Keratinocyte (primary cell): ENCODE results near the gene KIZ. TPM values are rescaled to one million over a fixed set of nuclear protein-coding genes. Genes with fewer than 3 reads are reported as not detected.

Source experiments
- DNase-seq: peaks from one replicate; pipeline ENCODE4 v3.0.0-alpha.2; 2011; ENCODE audit warnings: low read depth, missing footprints, low spot score
- FAIRE-seq: peaks from 2 replicates; lab custom pipeline; 2011; peaks lifted over from hg19 to GRCh38; lab: Jason Lieb, UNC
- H2AFZ ChIP-seq: 2 replicates; pipeline ENCODE4 v1.6.0; 2012; ENCODE audit warnings: low read length, control low read depth, inconsistent platforms; ENCODE audit not compliant: control insufficient read depth
- H3K27ac ChIP-seq: 2 replicates; pipeline ENCODE4 v1.5.1; 2011; ENCODE audit warnings: low read length; ENCODE audit not compliant: control insufficient read depth, insufficient read depth
- H3K27me3 ChIP-seq: 3 replicates; pipeline ENCODE4 v1.6.0; 2011; ENCODE audit warnings: low read length; ENCODE audit not compliant: control insufficient read depth, insufficient read depth; ENCODE audit errors: extremely low read depth
- H3K36me3 ChIP-seq, 2 experiments: 2 replicates in 1 of 2; 3 replicates in 1 of 2; pipeline ENCODE4 v1.5.1; 2011; ENCODE audit warnings: low read length in 2 of 2, mild to moderate bottlenecking in 1 of 2; ENCODE audit not compliant: control insufficient read depth in 2 of 2, insufficient read depth in 2 of 2; ENCODE audit errors: extremely low read depth in 1 of 2
- H3K4me1 ChIP-seq: 3 replicates; pipeline ENCODE4 v1.5.1; 2011; ENCODE audit warnings: low read length; ENCODE audit not compliant: control insufficient read depth, insufficient read depth; ENCODE audit errors: extremely low read depth
- H3K4me2 ChIP-seq: 3 replicates; pipeline ENCODE4 v1.6.0; 2011; ENCODE audit warnings: low read depth, low read length; ENCODE audit not compliant: control insufficient read depth, insufficient read depth; ENCODE audit errors: extremely low read depth
- H3K4me3 ChIP-seq, 3 experiments: fragments of 200-600 bp in 1 of 3; sonication (generic) in 1 of 3; 2 replicates in 2 of 3; 3 replicates in 1 of 3; pipeline ENCODE4 v1.5.1; 2011 to 2016; ENCODE audit warnings: low read length in 3 of 3, mild to moderate bottlenecking in 3 of 3, control low read depth in 2 of 3, inconsistent platforms in 1 of 3, low read depth in 1 of 3, mixed read lengths in 1 of 3, mixed run types in 1 of 3, moderate library complexity in 1 of 3; ENCODE audit not compliant: control insufficient read depth in 2 of 3, insufficient read depth in 2 of 3; ENCODE audit errors: extremely low read depth in 1 of 3
- H3K79me2 ChIP-seq: 2 replicates; pipeline ENCODE4 v1.6.0; 2012; ENCODE audit warnings: low read length; ENCODE audit not compliant: control insufficient read depth, insufficient read depth
- H3K9ac ChIP-seq: 3 replicates; pipeline ENCODE4 v1.6.0; 2011; ENCODE audit warnings: low read length; ENCODE audit not compliant: control insufficient read depth, insufficient read depth; ENCODE audit errors: extremely low read depth
- H3K9me1 ChIP-seq: 3 replicates; pipeline ENCODE4 v1.6.0; 2011; ENCODE audit warnings: low read length; ENCODE audit not compliant: control insufficient read depth, insufficient read depth; ENCODE audit errors: extremely low read depth
- H3K9me3 ChIP-seq: 2 replicates; pipeline ENCODE4 v1.5.1; 2012; ENCODE audit warnings: low read depth, low read length; ENCODE audit not compliant: control insufficient read depth
- H4K20me1 ChIP-seq: 3 replicates; pipeline ENCODE4 v1.6.0; 2011; ENCODE audit warnings: low read length; ENCODE audit not compliant: control insufficient read depth, insufficient read depth; ENCODE audit errors: extremely low read depth
- CTCF ChIP-seq, 3 experiments: IDR thresholded peaks in 1 of 3; conservative IDR thresholded peaks in 1 of 3; optimal IDR thresholded peaks in 1 of 3; 2 replicates in 2 of 3; 3 replicates in 1 of 3; pipeline versions ENCODE3 to v1.5.1; 2011; ENCODE audit warnings: low read length in 3 of 3, mild to moderate bottlenecking in 3 of 3, moderate library complexity in 2 of 3, control low read depth in 1 of 3, inconsistent platforms in 1 of 3; ENCODE audit not compliant: insufficient read depth in 2 of 3; ENCODE audit errors: extremely low read depth in 1 of 3
- EZH2 ChIP-seq: IDR thresholded peaks from one replicate; pipeline ENCODE4 v1.6.1; 2012; ENCODE audit warnings: inconsistent platforms, mild to moderate bottlenecking, low read length, moderate library complexity
- dilution Hi-C: fragments of 300-500 bp; cut with MboI; formaldehyde crosslinking; loops from one replicate; pipeline ENCODE4 v1.7.0; 2020; ENCODE audit warnings: low sequenced_read_pairs; ENCODE audit not compliant: extremely low pct_ligation_motif_present
- polyA plus RNA-seq, 5 experiments: library from polyadenylated mRNA; depleted of rRNA in 3 of 5; stranded (reverse) in 3 of 5; stranded (forward) in 1 of 5; unstranded in 1 of 5; fragments of >200 nt; gene quantifications; 1 replicate in 1 of 5; 2 replicates in 3 of 5; 3 replicates in 1 of 5; pipeline versions ENCODE4 v1.2.1 to v1.2.3, GENCODE V29; 2011 to 2012; ENCODE audit warnings: missing spikeins in 2 of 5, low read depth in 1 of 5, low replicate concordance in 1 of 5

Gene KIZ
- polyA plus RNA-seq, 1 donor (not counting 4 experiments of a cell fraction or from before 2014, with no cell fraction given), result 21.3 TPM

- Histone ChIP-seq H3K9me1 (no peaks in the 10 kb centered on the region), H3K27me3 (peaks cover 48% of the 10 kb centered on the region), H3K4me3 (no peak overlapping the region), H3K4me2 (no peak overlapping the region), H3K27ac (no peak overlapping the region), H3K9ac (no peak overlapping the region), H3K4me1 (no peaks in the 10 kb centered on the region), H3K9me3 (no peaks in the 10 kb centered on the region), H3K36me3 (no peaks in the 10 kb centered on the region), H4K20me1 (no peaks in the 10 kb centered on the region), H3K79me2 (no peaks in the 10 kb centered on the region), H2AFZ (no peak overlapping the region)
- no peak for FAIRE-seq
- no peak for DNase-seq
- TF ChIP-seq CTCF (optimal IDR thresholded peaks at IDR 0.05 in 1 of 3, IDR thresholded peaks at IDR 0.05 in 1 of 3, conservative IDR thresholded peaks at IDR 0.05 in 1 of 3; ENCODE audit: extremely low read depth in 1 of 3, insufficient read depth in 2 of 3, low read length in 3 of 3) (no peak), EZH2 (no peak)
- dilution Hi-C loops, result no loop called here
Measured at GRCh38 chr20:21109144-21109543, 16.7 kb upstream of the KIZ start.

GRCh38 chr20:21110811-21111210 is 15.1 kb upstream of the KIZ start:
- peaks cover 34% of the 10 kb centered on the region for H3K27me3 ChIP-seq
- H3K9me1 ChIP-seq, result no peaks in the 10 kb centered on the region
- no peak overlapping the region for H2AFZ ChIP-seq
- H4K20me1 ChIP-seq, result no peaks in the 10 kb centered on the region
- H3K4me1 ChIP-seq, result no peaks in the 10 kb centered on the region
- dilution Hi-C loops, result no loop called here
- H3K9me3 ChIP-seq, result no peaks in the 10 kb centered on the region
- no peak overlapping the region for H3K4me2 ChIP-seq
- no peaks in the 10 kb centered on the region for H3K79me2 ChIP-seq
- DNase-seq, result no peak
- TF ChIP-seq CTCF (optimal IDR thresholded peaks at IDR 0.05 in 1 of 3, IDR thresholded peaks at IDR 0.05 in 1 of 3, conservative IDR thresholded peaks at IDR 0.05 in 1 of 3; ENCODE audit: extremely low read depth in 1 of 3, insufficient read depth in 2 of 3, low read length in 3 of 3), result no peak
- no peak for TF ChIP-seq EZH2
- H3K9ac ChIP-seq, result no peak overlapping the region
- no peak overlapping the region for H3K4me3 ChIP-seq
- no peak overlapping the region for H3K27ac ChIP-seq
- H3K36me3 ChIP-seq, result no peaks in the 10 kb centered on the region
- no peak for FAIRE-seq
